Stimulated activated CD8-positive, alpha-beta memory T cell treated with anti-CD3 and anti-CD28 coated beads, Interleukin-2, amount 100 ng/mL, for 1 hour (primary cell): ENCODE data around the gene PIP4K2A.
"Not testable (repeated sequence)": the region's sequence is repeated elsewhere in the genome, so short reads cannot be mapped to it uniquely, and the experiment has no call there.

Experiments used
- DNase-seq, 2 donors: peaks; one replicate each; pipeline ENCODE4 v3.0.0-alpha.2; 2020; ENCODE audit warnings: low read depth in 2 of 2

The PIP4K2A gene

GRCh38 chr10:22514414-22514758 lies 200.0 kb downstream of the PIP4K2A start:
- DNase-seq = not testable (repeated sequence)

GRCh38 chr10:22513483-22514413 lies 200.6 kb downstream of the PIP4K2A start:
- not testable (repeated sequence) for DNase-seq

DNA sequence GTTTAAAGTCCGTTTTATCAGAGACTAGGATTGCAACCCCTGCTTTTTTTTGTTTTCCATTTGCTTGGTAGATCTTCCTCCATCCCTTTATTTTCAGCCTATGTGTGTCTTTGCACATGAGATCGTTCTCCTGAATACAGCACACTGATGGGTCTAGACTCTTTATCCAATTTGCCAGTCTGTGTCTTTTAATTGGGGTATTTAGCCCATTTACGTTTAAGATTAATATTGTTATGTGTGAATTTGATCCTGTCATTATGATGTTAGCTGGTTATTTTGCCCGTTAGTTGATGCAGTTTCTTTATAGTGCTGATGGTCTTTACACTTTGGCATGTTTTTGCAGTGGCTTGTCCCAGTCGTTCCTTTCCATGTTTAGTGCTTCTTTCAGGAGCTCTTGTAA lies 202.4 kb downstream of the PIP4K2A start:
- not testable (repeated sequence) for DNase-seq

DNA sequence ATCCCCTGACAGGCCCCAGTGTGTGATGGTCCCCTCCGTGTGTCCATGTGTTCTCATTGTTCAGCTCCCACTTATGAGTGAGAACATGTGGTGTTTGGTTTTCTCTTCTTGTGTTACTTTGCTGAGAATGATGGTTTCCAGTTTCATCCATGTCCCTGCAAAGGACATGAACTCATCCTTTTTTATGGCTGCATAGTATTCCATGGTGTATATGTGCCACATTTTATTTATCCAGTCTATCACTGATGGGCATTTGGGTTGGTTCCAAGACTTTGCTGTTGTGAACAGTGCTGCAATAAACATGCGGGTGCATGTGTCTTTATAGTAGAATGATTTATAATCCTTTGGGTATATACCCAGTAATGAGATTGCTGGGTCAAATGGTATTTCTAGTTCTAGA lies 206.2 kb downstream of the PIP4K2A start:
- DNase-seq = not testable (repeated sequence)

DNA sequence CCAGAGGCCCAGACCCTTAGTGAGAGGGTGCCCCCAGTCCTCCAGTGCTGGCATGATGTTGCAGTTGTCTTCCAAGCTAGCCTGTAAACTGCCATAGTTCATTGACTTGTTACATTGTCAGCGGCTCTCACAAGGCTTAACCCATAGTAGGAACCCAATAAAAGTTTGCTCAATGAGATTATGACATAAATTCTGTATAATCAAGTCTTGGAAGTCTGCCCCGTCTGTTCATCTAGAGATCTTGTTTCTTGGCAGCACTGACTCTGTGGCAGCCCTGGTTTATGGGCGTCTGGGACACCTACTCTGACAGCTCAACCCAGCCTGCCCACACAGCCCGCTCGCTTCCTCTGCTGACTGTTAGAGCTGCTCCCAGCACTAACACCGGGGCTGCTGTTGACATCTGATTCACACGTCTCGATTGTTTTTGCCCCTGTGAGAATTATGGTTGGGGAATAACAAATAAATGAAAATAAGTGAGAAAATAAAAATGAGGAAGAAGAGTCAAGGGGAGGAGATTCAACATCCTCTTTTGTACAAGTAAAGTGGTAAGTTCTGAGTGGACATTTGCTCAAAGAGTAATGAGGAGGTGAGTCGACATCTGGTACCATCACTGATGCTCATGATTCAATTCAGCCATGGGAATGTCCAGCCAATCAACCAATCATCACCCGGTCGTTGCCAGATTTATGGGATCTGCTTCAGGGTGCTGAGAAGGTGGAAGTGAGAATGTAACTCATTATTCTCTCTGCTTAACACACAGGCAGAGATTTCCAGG lies 208.3 kb downstream of the PIP4K2A start:
- peak; percentile 34 for DNase-seq

DNA sequence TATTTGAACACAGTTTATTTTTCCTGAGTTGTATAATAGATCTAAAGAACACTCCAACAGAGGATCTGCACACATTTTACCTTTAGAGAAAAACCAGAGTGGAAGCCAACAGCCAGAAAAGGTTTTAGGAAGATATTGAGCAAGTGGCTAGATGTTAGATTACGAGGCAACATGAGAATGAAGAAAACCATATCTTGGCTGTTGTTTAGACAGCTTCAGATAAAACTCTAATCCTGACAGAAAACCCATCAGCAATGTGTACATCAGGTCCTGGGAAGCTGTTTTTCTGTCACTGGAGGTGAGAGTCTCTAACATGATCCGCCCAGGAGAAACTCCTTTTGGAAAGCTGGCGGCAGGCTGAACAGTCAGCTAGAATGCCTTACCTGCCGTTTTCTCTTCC lies 209.6 kb downstream of the PIP4K2A start:
- DNase-seq = no peak

GRCh38 chr10:22503315-22504088 lies 210.9 kb downstream of the PIP4K2A start:
- peak in 1 of 2 donors; percentile 7 for DNase-seq

GRCh38 chr10:22501863-22502262 lies 212.5 kb downstream of the PIP4K2A start:
- no peak for DNase-seq

DNA sequence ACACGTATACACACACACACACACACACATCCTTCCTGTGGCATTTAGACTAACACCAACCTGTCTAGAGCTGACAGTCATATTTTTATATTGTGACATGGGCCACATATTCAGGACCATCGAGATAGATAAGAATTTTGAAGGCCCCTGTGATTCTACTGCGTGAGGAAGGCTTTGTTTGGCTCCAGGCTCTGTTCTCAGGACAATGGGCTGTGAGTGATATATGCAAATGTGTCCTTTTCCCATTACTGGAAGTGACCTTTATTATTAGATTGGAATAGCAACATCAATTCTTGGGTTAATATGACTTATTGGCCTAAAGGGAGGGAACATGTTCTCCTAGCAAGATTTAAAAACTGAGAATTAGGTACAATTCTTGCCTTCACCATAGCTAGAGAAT lies 213.0 kb downstream of the PIP4K2A start:
- no peak for DNase-seq

DNA sequence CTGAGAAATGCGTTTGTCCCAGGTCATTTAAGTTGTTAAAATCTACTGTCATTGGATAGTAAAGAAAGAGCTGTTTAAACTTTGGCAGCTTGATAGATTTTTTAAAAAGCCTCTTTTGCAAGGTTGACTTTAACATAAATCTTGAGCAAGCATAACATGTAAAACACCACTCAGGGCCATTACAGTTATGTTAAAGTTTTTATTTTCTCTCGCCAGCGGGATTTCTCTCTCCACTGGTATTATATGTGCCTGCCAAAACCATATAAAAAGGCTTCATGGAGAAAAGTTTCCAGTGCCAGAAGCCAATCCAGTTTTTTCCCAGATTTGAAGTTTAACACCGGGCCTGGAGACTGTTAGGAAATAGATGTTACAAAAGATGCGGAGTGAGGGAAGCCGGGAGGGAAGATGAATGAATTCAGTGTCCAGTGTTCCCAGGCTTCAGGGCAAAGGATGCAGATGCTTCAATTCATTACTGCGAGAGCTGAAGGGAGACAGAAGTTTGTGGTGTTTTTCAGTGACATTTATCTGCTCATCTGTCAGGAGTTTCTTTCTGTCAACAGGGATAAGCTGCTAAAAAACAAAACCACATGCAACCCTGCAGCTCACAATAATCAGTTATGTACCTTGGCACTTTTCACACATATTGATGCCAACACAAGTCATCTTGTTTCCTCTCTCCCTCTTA lies 213.6 kb downstream of the PIP4K2A start:
- no peak for DNase-seq

DNA sequence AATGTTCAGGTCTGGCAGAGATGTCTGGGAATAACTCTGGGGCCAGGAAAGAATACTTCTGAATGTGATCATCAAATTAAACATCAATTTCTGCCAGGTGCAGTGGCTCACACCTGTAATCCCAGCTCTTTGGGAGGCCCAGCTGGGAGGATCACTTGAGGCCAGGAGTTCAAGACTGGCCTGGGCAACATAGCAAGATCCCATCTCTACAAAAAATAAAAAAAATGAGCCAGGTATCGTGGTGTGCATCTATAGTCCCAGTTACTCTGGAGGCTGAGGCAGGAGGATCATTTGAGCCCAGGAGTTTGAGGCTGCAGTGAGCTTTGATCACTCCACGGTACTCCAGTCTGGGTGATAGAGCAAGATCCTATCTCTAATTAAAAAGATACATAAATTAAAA lies 214.4 kb downstream of the PIP4K2A start:
- DNase-seq = not testable (repeated sequence)

- DNase-seq = no peak
Observed at GRCh38 chr10:22495396-22495795, 219.0 kb downstream of the PIP4K2A start.

DNA sequence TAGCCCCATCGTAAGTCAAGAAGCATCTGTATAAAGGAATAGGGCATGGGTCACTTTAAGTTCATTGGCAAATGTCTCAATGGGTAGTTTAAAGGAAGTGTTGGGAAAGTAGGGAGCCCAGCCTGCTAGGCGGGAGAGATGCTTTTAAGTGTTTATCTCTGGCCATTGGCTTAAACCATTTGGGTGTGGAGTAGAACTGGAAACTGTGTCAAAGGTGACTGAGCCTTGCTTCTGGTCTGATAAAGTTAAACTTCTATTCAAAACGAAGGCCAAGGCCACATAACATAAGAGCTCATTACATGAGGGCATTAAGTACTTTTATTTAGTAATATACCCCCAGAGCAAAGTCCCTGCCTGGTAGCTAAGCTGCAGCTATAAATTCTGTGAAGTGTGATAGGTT lies 220.4 kb downstream of the PIP4K2A start:
- DNase-seq = no peak

DNA sequence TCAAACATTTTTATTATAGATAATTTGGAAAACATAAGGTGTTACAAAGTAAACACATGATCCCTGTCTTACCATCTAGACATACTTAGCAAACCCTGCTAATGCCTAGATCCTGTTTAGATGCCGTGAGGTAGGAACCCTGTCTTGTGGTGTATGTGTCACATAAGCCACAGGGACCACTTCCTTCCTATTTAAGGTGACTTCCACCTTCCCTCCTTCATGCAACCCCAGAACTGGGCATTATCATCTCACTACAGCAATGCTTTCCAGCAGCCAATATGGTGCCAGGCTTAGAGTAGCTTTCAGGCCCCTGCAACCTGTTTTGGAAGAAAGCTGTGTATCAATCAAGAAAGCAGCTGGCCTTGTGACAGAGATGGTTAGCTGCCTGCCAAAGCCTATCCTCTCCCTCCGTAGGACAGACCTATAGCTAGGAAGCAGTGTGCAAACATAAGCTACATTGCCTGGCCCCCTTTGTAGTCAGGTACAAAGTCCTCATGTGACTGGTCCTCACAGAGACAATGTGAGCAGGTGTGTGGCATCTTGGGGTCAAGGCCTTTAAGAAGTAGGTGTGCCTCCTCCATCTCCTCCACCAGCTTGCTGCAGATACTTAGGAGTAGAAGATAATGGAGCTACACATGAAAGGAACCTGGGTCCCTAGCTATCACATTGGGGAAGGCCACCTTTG lies 222.3 kb downstream of the PIP4K2A start:
- DNase-seq = no peak

DNA sequence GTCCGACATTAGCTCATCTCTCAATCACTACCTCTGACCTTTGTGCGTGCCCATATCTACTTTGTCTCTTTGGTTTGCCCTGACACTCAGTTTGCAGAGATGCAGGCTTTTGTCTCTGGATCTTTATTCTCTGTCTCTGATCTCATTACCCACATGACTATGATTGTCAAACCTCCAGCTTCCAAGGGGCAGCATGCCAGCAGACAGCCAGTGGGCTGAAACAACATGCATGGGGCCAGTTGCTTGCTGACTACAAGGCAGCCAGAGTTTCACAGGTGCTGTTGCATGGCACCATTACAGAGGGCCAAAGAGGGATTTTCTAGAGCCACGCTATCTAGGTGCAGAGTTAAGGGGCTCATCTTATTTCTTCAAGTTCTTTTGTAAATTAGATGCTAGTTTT lies 222.9 kb downstream of the PIP4K2A start:
- DNase-seq = no peak

GRCh38 chr10:22489975-22490374 lies 224.4 kb downstream of the PIP4K2A start:
- DNase-seq = no peak

GRCh38 chr10:22489467-22489866 lies 224.9 kb downstream of the PIP4K2A start:
- DNase-seq = no peak

- no peak for DNase-seq
Observed at GRCh38 chr10:22486431-22486830, 227.9 kb downstream of the PIP4K2A start.
